Right lobe of liver (tissue), 4 donors: ENCODE data around the gene ACOX2.

ENCODE experiments used
- CTCF ChIP-seq, 4 donors: fragments of 200-600 bp in 3 of 4; fragments of 450-650 bp in 1 of 4; IDR thresholded peaks; one replicate each; pipeline versions ENCODE4 v1.5.1 to v1.8.0; 2016 to 2022; ENCODE audit warnings: antibody characterized with exemption in 4 of 4, mild to moderate bottlenecking in 2 of 4
- POLR2A ChIP-seq: fragments of 450-650 bp; IDR thresholded peaks from one replicate; pipeline ENCODE4 v1.6.1; 2017; ENCODE audit warnings: antibody characterized with exemption, mild to moderate bottlenecking
- donor health status: DM: no; HTN: no; CAD: no.
- donor health status: DM: no; HTN: no; CAD: no.
- donor health status: DM: no; HTN: yes; CAD: no.

GRCh38 chr3:58530354-58530865 lies 6.6 kb downstream of the ACOX2 start:
- no peak for TF ChIP-seq POLR2A
- TF ChIP-seq CTCF (IDR thresholded peaks at IDR 0.05), result no peak
